Measurements from ENCODE around the gene LYL1.

The LYL1 gene

GRCh38 chr19:13086341-13086740 is 16.3 kb downstream of the LYL1 start:
- peaks cover 59% of the 10 kb centered on the region for H3K36me3 ChIP-seq (ENCODE audit: insufficient read depth, low read length)
- H3K27ac ChIP-seq (ENCODE audit: low read depth, low read length): peak overlapping the region; percentile 43
- H3K4me1 ChIP-seq (ENCODE audit: insufficient read depth, low read length): peaks cover 55% of the 10 kb centered on the region

GRCh38 chr19:13085666-13086065 is 17.0 kb downstream of the LYL1 start:
- Histone ChIP-seq H3K9me3 (ENCODE audit: low read length) (no peaks in the 10 kb centered on the region), H3K9ac (ENCODE audit: low read length) (no peak overlapping the region), H3K27ac (ENCODE audit: low read depth, low read length) (peak overlapping the region; percentile 43), H3K36me3 (ENCODE audit: insufficient read depth, low read length) (peaks cover 59% of the 10 kb centered on the region), H3K4me3 (ENCODE audit: low read depth in 1 of 2, low read length in 2 of 2) (no peak overlapping the region), H3K27me3 (ENCODE audit: control insufficient read depth in 1 of 2, insufficient read depth in 2 of 2, low read length in 2 of 2) (no peaks in the 10 kb centered on the region), H3K4me1 (ENCODE audit: insufficient read depth, low read length) (peaks cover 49% of the 10 kb centered on the region)

More at GRCh38 chr19:13086341-13086740, 16.3 kb downstream of the LYL1 start:
- H3K9ac ChIP-seq (ENCODE audit: low read length): no peak overlapping the region
- no peak overlapping the region for H3K4me3 ChIP-seq (ENCODE audit: low read depth in 1 of 2, low read length in 2 of 2)
- H3K27me3 ChIP-seq (ENCODE audit: control insufficient read depth in 1 of 2, insufficient read depth in 2 of 2, low read length in 2 of 2): no peaks in the 10 kb centered on the region
- H3K9me3 ChIP-seq (ENCODE audit: low read length): no peaks in the 10 kb centered on the region

GRCh38 chr19:13083627-13084026 is 19.0 kb downstream of the LYL1 start:
- Histone ChIP-seq H3K4me1 (ENCODE audit: insufficient read depth, low read length) (peaks cover 50% of the 10 kb centered on the region), H3K36me3 (ENCODE audit: insufficient read depth, low read length) (peaks cover 55% of the 10 kb centered on the region), H3K9me3 (ENCODE audit: low read length) (no peaks in the 10 kb centered on the region), H3K27ac (ENCODE audit: low read depth, low read length) (no peak overlapping the region), H3K9ac (ENCODE audit: low read length) (no peak overlapping the region), H3K27me3 (ENCODE audit: control insufficient read depth in 1 of 2, insufficient read depth in 2 of 2, low read length in 2 of 2) (no peaks in the 10 kb centered on the region), H3K4me3 (ENCODE audit: low read depth in 1 of 2, low read length in 2 of 2) (no peak overlapping the region)

- H3K27ac ChIP-seq (ENCODE audit: low read depth, low read length): peak overlapping the region; percentile 43
- no peak overlapping the region for H3K9ac ChIP-seq (ENCODE audit: low read length)
- no peaks in the 10 kb centered on the region for H3K9me3 ChIP-seq (ENCODE audit: low read length)
- peaks cover 56% of the 10 kb centered on the region for H3K4me1 ChIP-seq (ENCODE audit: insufficient read depth, low read length)
- H3K4me3 ChIP-seq (ENCODE audit: low read depth in 1 of 2, low read length in 2 of 2): no peak overlapping the region
- H3K27me3 ChIP-seq (ENCODE audit: control insufficient read depth in 1 of 2, insufficient read depth in 2 of 2, low read length in 2 of 2): no peaks in the 10 kb centered on the region
- H3K36me3 ChIP-seq (ENCODE audit: insufficient read depth, low read length): peaks cover 61% of the 10 kb centered on the region
These were observed 19.7 kb downstream of the LYL1 start for GRCh38 chr19:13083008-13083404.

GRCh38 chr19:13082192-13083007 is 20.3 kb downstream of the LYL1 start:
- H3K9me3 ChIP-seq (ENCODE audit: low read length): no peaks in the 10 kb centered on the region
- peaks cover 62% of the 10 kb centered on the region for H3K36me3 ChIP-seq (ENCODE audit: insufficient read depth, low read length)
- H3K27ac ChIP-seq (ENCODE audit: low read depth, low read length): peak overlapping the region; percentile 43
- peaks cover 62% of the 10 kb centered on the region for H3K4me1 ChIP-seq (ENCODE audit: insufficient read depth, low read length)
- no peak overlapping the region for H3K9ac ChIP-seq (ENCODE audit: low read length)
- no peak overlapping the region for H3K4me3 ChIP-seq (ENCODE audit: low read depth in 1 of 2, low read length in 2 of 2)
- H3K27me3 ChIP-seq (ENCODE audit: control insufficient read depth in 1 of 2, insufficient read depth in 2 of 2, low read length in 2 of 2): no peaks in the 10 kb centered on the region

- Histone ChIP-seq H3K9me3 (ENCODE audit: low read length) (no peaks in the 10 kb centered on the region), H3K27me3 (ENCODE audit: control insufficient read depth in 1 of 2, insufficient read depth in 2 of 2, low read length in 2 of 2) (no peaks in the 10 kb centered on the region), H3K36me3 (ENCODE audit: insufficient read depth, low read length) (peaks cover 54% of the 10 kb centered on the region), H3K4me1 (ENCODE audit: insufficient read depth, low read length) (peaks cover 69% of the 10 kb centered on the region), H3K9ac (ENCODE audit: low read length) (peak overlapping the region; percentile 53), H3K4me3 (ENCODE audit: low read depth in 1 of 2, low read length in 2 of 2) (no peak overlapping the region), H3K27ac (ENCODE audit: low read depth, low read length) (peak overlapping the region; percentile 95)
These were observed 23.1 kb downstream of the LYL1 start for GRCh38 chr19:13079542-13079986.

GRCh38 chr19:13078897-13079541 is 23.6 kb downstream of the LYL1 start:
- H3K36me3 ChIP-seq (ENCODE audit: insufficient read depth, low read length): peaks cover 58% of the 10 kb centered on the region
- peak overlapping the region; percentile 53 for H3K9ac ChIP-seq (ENCODE audit: low read length)
- H3K27me3 ChIP-seq (ENCODE audit: control insufficient read depth in 1 of 2, insufficient read depth in 2 of 2, low read length in 2 of 2): no peaks in the 10 kb centered on the region
- H3K27ac ChIP-seq (ENCODE audit: low read depth, low read length): peak overlapping the region; percentile 95
- H3K4me3 ChIP-seq (ENCODE audit: low read depth in 1 of 2, low read length in 2 of 2): peak overlapping the region in 1 of 2 donors; percentile 47
- H3K4me1 ChIP-seq (ENCODE audit: insufficient read depth, low read length): peaks cover 72% of the 10 kb centered on the region
- no peaks in the 10 kb centered on the region for H3K9me3 ChIP-seq (ENCODE audit: low read length)

GRCh38 chr19:13078381-13078780 is 24.3 kb downstream of the LYL1 start:
- peak overlapping the region; percentile 95 for H3K27ac ChIP-seq (ENCODE audit: low read depth, low read length)
- peak overlapping the region; percentile 53 for H3K9ac ChIP-seq (ENCODE audit: low read length)
- H3K4me1 ChIP-seq (ENCODE audit: insufficient read depth, low read length): peaks cover 77% of the 10 kb centered on the region
- H3K36me3 ChIP-seq (ENCODE audit: insufficient read depth, low read length): peaks cover 60% of the 10 kb centered on the region
- no peaks in the 10 kb centered on the region for H3K9me3 ChIP-seq (ENCODE audit: low read length)
- no peak overlapping the region for H3K4me3 ChIP-seq (ENCODE audit: low read depth in 1 of 2, low read length in 2 of 2)
- no peaks in the 10 kb centered on the region for H3K27me3 ChIP-seq (ENCODE audit: control insufficient read depth in 1 of 2, insufficient read depth in 2 of 2, low read length in 2 of 2)

- H3K4me3 ChIP-seq (ENCODE audit: low read depth in 1 of 2, low read length in 2 of 2): no peak overlapping the region
- H3K36me3 ChIP-seq (ENCODE audit: insufficient read depth, low read length): peaks cover 57% of the 10 kb centered on the region
- H3K27ac ChIP-seq (ENCODE audit: low read depth, low read length): peak overlapping the region; percentile 95
- no peaks in the 10 kb centered on the region for H3K9me3 ChIP-seq (ENCODE audit: low read length)
- no peaks in the 10 kb centered on the region for H3K27me3 ChIP-seq (ENCODE audit: control insufficient read depth in 1 of 2, insufficient read depth in 2 of 2, low read length in 2 of 2)
- peaks cover 70% of the 10 kb centered on the region for H3K4me1 ChIP-seq (ENCODE audit: insufficient read depth, low read length)
- H3K9ac ChIP-seq (ENCODE audit: low read length): no peak overlapping the region
These were observed 25.4 kb downstream of the LYL1 start for GRCh38 chr19:13077240-13077639.

- Histone ChIP-seq H3K4me1 (ENCODE audit: insufficient read depth, low read length) (peaks cover 70% of the 10 kb centered on the region), H3K36me3 (ENCODE audit: insufficient read depth, low read length) (peaks cover 52% of the 10 kb centered on the region), H3K27me3 (ENCODE audit: control insufficient read depth in 1 of 2, insufficient read depth in 2 of 2, low read length in 2 of 2) (no peaks in the 10 kb centered on the region), H3K4me3 (ENCODE audit: low read depth in 1 of 2, low read length in 2 of 2) (no peak overlapping the region), H3K9ac (ENCODE audit: low read length) (no peak overlapping the region), H3K9me3 (ENCODE audit: low read length) (no peaks in the 10 kb centered on the region), H3K27ac (ENCODE audit: low read depth, low read length) (peak overlapping the region; percentile 95)
These were observed 25.9 kb downstream of the LYL1 start for GRCh38 chr19:13076787-13077186.

- Histone ChIP-seq H3K9me3 (ENCODE audit: low read length) (no peaks in the 10 kb centered on the region), H3K9ac (ENCODE audit: low read length) (no peak overlapping the region), H3K36me3 (ENCODE audit: insufficient read depth, low read length) (peaks cover 49% of the 10 kb centered on the region), H3K4me3 (ENCODE audit: low read depth in 1 of 2, low read length in 2 of 2) (no peak overlapping the region), H3K27ac (ENCODE audit: low read depth, low read length) (peak overlapping the region; percentile 95), H3K4me1 (ENCODE audit: insufficient read depth, low read length) (peaks cover 72% of the 10 kb centered on the region), H3K27me3 (ENCODE audit: control insufficient read depth in 1 of 2, insufficient read depth in 2 of 2, low read length in 2 of 2) (no peaks in the 10 kb centered on the region)
These were observed 26.3 kb downstream of the LYL1 start for GRCh38 chr19:13076320-13076719.

Measured in muscle layer of colon (tissue), 2 donors.